PC-9 (cell line): ENCODE results near the gene STAMBPL1.

Experiments used
- CTCF ChIP-seq: fragments of 200-600 bp; sonication (generic); conservative IDR thresholded peaks from 2 replicates; pipeline ENCODE4 v1.6.1; 2017; ENCODE audit warnings: mixed run types, antibody characterized with exemption, mild to moderate bottlenecking, moderate library complexity
- EZH2 ChIP-seq: fragments of 200-600 bp; sonication (generic); IDR thresholded peaks from 2 replicates; pipeline ENCODE4 v1.8.0; 2017; ENCODE audit warnings: antibody characterized with exemption, low read depth

- TF ChIP-seq CTCF (no peak), EZH2 (no peak)
Measured at GRCh38 chr10:88901206-88901983, 21.4 kb downstream of the STAMBPL1 start.
